IMR-90 (cell line): Measurements from ENCODE around the gene RASGRF2.

Source experiments
- CTCF ChIP-seq: conservative IDR thresholded peaks from 2 replicates; pipeline ENCODE4 v1.5.1; 2012; ENCODE audit warnings: mild to moderate bottlenecking, low read depth, low read length, improper control_type of control experiment
- FOS ChIP-seq: fragments of 150-350 bp; IDR thresholded peaks from 2 replicates; pipeline ENCODE4 v1.6.1; 2016; ENCODE audit warnings: low read depth, low read length
- MAFK ChIP-seq: IDR thresholded peaks from 2 replicates; pipeline ENCODE4 v1.6.1; 2012; ENCODE audit warnings: low read depth, low read length, improper control_type of control experiment
- MAZ ChIP-seq: IDR thresholded peaks from 2 replicates; pipeline ENCODE4 v1.6.1; 2012; ENCODE audit warnings: low read depth, mild to moderate bottlenecking, low read length, improper control_type of control experiment, moderate library complexity, borderline replicate concordance
- NFE2L2 ChIP-seq: fragments of 150-350 bp; IDR thresholded peaks from 2 replicates; pipeline ENCODE4 v1.6.1; 2016; ENCODE audit warnings: low read depth, mild to moderate bottlenecking, low read length
- POLR2A ChIP-seq: IDR thresholded peaks from 2 replicates; pipeline ENCODE4 v1.6.1; 2012; ENCODE audit warnings: mild to moderate bottlenecking, low read depth, low read length
- TF ChIP-seq, protein P1 (sequence below): fragments of 150-350 bp; IDR thresholded peaks from 2 replicates; pipeline ENCODE4 v1.6.1; 2017; ENCODE audit warnings: mild to moderate bottlenecking, antibody characterized with exemption, low read length, low read depth

DNA sequence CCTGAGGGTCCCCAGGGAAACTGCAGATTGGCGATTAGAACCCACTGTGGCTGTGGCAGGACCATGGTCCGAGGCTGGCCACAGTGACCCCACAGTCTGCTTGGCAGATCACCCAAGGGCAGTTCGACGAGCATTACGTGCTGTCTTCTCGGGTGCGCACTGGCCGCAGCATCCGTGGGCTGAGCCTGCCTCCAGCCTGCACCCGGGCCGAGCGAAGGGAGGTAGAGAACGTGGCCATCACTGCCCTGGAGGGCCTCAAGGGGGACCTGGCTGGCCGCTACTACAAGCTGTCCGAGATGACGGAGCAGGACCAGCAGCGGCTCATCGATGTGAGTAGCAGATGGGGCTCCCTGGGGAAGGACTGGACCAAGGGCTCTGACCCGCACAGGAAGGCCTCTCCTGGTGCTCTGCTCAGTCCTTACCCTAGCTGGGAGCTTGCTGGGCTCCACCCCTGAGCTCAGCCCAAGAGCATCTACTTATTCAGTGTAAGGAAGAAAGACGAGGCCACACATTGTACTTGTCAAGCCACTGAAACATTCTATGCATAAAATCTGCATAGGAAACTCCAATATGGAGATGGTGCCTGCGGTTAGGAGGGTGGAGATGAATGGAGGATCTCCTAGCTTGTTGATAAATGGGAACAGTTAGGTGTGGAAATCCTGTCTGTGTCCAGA is 294.9 kb downstream of the RASGRF2 start:
- TF ChIP-seq, protein P1, sequence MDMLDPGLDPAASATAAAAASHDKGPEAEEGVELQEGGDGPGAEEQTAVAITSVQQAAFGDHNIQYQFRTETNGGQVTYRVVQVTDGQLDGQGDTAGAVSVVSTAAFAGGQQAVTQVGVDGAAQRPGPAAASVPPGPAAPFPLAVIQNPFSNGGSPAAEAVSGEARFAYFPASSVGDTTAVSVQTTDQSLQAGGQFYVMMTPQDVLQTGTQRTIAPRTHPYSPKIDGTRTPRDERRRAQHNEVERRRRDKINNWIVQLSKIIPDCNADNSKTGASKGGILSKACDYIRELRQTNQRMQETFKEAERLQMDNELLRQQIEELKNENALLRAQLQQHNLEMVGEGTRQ = no peak
- no peak for TF ChIP-seq POLR2A
- no peak for TF ChIP-seq CTCF
- TF ChIP-seq MAFK = no peak
- no peak for TF ChIP-seq FOS
- no peak for TF ChIP-seq NFE2L2
- no peak for TF ChIP-seq MAZ
